Natural killer cell (primary cell): ENCODE results near the gene CDX1. TPM values are rescaled to one million over a fixed set of nuclear protein-coding genes. Genes with fewer than 3 reads are reported as not detected.

Source experiments
- ATAC-seq, 3 donors: fragments of 150-1000 bp in 2 of 3; fragments of 200-7000 bp in 1 of 3; cut with Tn5 transposase; 1 replicate in 1 of 3; 2 replicates in 2 of 3; pipeline ENCODE4 v1.10.0; 2021; ENCODE audit warnings: mild to moderate bottlenecking in 2 of 3, moderate library complexity in 2 of 3
- DNase-seq, 2 donors: peaks; one replicate each; pipeline versions ENCODE4 v3.0.0 to v3.0.0-alpha.2; 2013 to 2021; ENCODE audit warnings: mixed read lengths in 1 of 2
- H3K27ac ChIP-seq: one replicate; pipeline ENCODE4 v1.5.1; 2013; ENCODE audit warnings: mild to moderate bottlenecking, low read length
- H3K27me3 ChIP-seq: one replicate; pipeline ENCODE4 v1.6.1; 2013; ENCODE audit warnings: low read length; ENCODE audit not compliant: control insufficient read depth, insufficient read depth
- H3K36me3 ChIP-seq: one replicate; pipeline ENCODE4 v1.6.1; 2013; ENCODE audit warnings: low read length; ENCODE audit not compliant: control insufficient read depth, insufficient read depth
- H3K4me1 ChIP-seq: one replicate; pipeline ENCODE4 v1.6.1; 2013; ENCODE audit warnings: low read length; ENCODE audit not compliant: control insufficient read depth, insufficient read depth
- H3K4me3 ChIP-seq: one replicate; pipeline ENCODE4 v1.5.1; 2013; ENCODE audit warnings: low read length
- H3K9me3 ChIP-seq: one replicate; pipeline ENCODE4 v1.6.1; 2013; ENCODE audit warnings: low read length; ENCODE audit not compliant: control insufficient read depth, insufficient read depth
- H3K27ac Mint-ChIP-seq, 2 donors: one replicate each; pipeline ENCODE4 v1.8.0; 2022; ENCODE audit warnings: mild to moderate bottlenecking in 2 of 2, mixed read lengths in 2 of 2, moderate library complexity in 1 of 2
- H3K27me3 Mint-ChIP-seq, 2 donors: one replicate each; pipeline ENCODE4 v1.8.0; 2022; ENCODE audit warnings: low read depth in 2 of 2, mixed read lengths in 2 of 2
- H3K36me3 Mint-ChIP-seq: one replicate; pipeline ENCODE4 v1.8.0; 2022; ENCODE audit warnings: mixed read lengths
- H3K4me1 Mint-ChIP-seq, 2 donors: one replicate each; pipeline ENCODE4 v1.8.0; 2022; ENCODE audit warnings: mixed read lengths in 2 of 2
- H3K4me3 Mint-ChIP-seq: one replicate; pipeline ENCODE4 v1.8.0; 2022; ENCODE audit warnings: mild to moderate bottlenecking, moderate library complexity, mixed read lengths
- H3K9me3 Mint-ChIP-seq, 2 donors: one replicate each; pipeline ENCODE4 v1.8.0; 2022; ENCODE audit warnings: mixed read lengths in 2 of 2
- CTCF ChIP-seq: fragments of 200-600 bp; IDR thresholded peaks from one replicate; pipeline ENCODE4 v1.8.0; 2022; ENCODE audit warnings: antibody characterized with exemption
- WGBS: methylation state at CpG from one replicate; pipeline ENCODE4 v1.1.7; 2013; ENCODE audit warnings: missing lambda C conversion rate; ENCODE audit not compliant: insufficient coverage; 5-methylcytosine and 5-hydroxymethylcytosine counted together
- intact Hi-C: fragments of 100-400 bp; cut with micrococcal nuclease; formaldehyde crosslinking; loops from one replicate; pipeline ENCODE4 v1.14.2; 2022
- total RNA-seq, 4 donors: library from RNA; stranded (reverse); fragments of 120-200 nt in 1 of 4; gene quantifications; one replicate each; pipeline versions ENCODE4 v1.2.3 to v1.2.4, GENCODE V29; 2013 to 2022

CDX1 gene
- total RNA-seq, 3 donors from 2014 or later (not counting 1 experiment from before 2014, with no cell fraction given): not detected

GRCh38 chr5:150219142-150219541 lies 52.6 kb downstream of the CDX1 start:
- H3K9me3 Mint-ChIP-seq: no peaks in the 10 kb centered on the region
- H3K27me3 Mint-ChIP-seq: peaks cover 0 to 18% of the 10 kb centered on the region in 2 donors
- H3K4me1 Mint-ChIP-seq: peaks cover 0 to 9% of the 10 kb centered on the region in 2 donors
- Histone ChIP-seq H3K27ac (no peak overlapping the region), H3K4me1 (no peaks in the 10 kb centered on the region), H3K9me3 (no peaks in the 10 kb centered on the region), H3K27me3 (peaks cover 2% of the 10 kb centered on the region), H3K4me3 (no peak overlapping the region), H3K36me3 (no peaks in the 10 kb centered on the region)
- DNase-seq (no peak), ATAC-seq (no peak)
- intact Hi-C loops: no loop called here
- H3K36me3 Mint-ChIP-seq: no peaks in the 10 kb centered on the region
- no peak overlapping the region for H3K4me3 Mint-ChIP-seq
- no peak for TF ChIP-seq CTCF
- H3K27ac Mint-ChIP-seq: no peak overlapping the region

GRCh38 chr5:150219861-150220260 lies 53.3 kb downstream of the CDX1 start:
- Mint-ChIP-seq H3K4me1 (peaks cover 0 to 9% of the 10 kb centered on the region in 2 donors), H3K27ac (no peak overlapping the region), H3K4me3 (no peak overlapping the region), H3K36me3 (no peaks in the 10 kb centered on the region), H3K27me3 (peaks cover 0 to 18% of the 10 kb centered on the region in 2 donors), H3K9me3 (no peaks in the 10 kb centered on the region)
- H3K27ac ChIP-seq: no peak overlapping the region
- ATAC-seq (no peak), DNase-seq (no peak)
- 83% methylated on average over 2 of the region's 2 CpGs for WGBS
- TF ChIP-seq CTCF: no peak
- H3K36me3 ChIP-seq: no peaks in the 10 kb centered on the region
- intact Hi-C loops: no loop called here
- H3K4me1 ChIP-seq: no peaks in the 10 kb centered on the region
- H3K27me3 ChIP-seq: peaks cover 2% of the 10 kb centered on the region
- no peaks in the 10 kb centered on the region for H3K9me3 ChIP-seq
- H3K4me3 ChIP-seq: no peak overlapping the region

- Histone ChIP-seq H3K27ac (no peak overlapping the region), H3K9me3 (no peaks in the 10 kb centered on the region), H3K4me3 (no peak overlapping the region), H3K4me1 (no peaks in the 10 kb centered on the region), H3K27me3 (peaks cover 2% of the 10 kb centered on the region), H3K36me3 (no peaks in the 10 kb centered on the region)
- no peak for ATAC-seq
- WGBS: 79% methylated on average over 5 of the region's 5 CpGs
- Mint-ChIP-seq H3K27ac (no peak overlapping the region), H3K9me3 (no peaks in the 10 kb centered on the region), H3K4me3 (no peak overlapping the region), H3K4me1 (peaks cover 0 to 9% of the 10 kb centered on the region in 2 donors), H3K36me3 (no peaks in the 10 kb centered on the region), H3K27me3 (peaks cover 0 to 16% of the 10 kb centered on the region in 2 donors)
- no peak for TF ChIP-seq CTCF
- intact Hi-C loops: no loop called here
- DNase-seq: no peak
These were observed 54.9 kb downstream of the CDX1 start for GRCh38 chr5:150221471-150221870.

- no peak overlapping the region for H3K27ac Mint-ChIP-seq
- intact Hi-C loops: no loop called here
- H3K27ac ChIP-seq: no peak overlapping the region
These were observed 56.3 kb downstream of the CDX1 start for GRCh38 chr5:150222906-150223305.

More at GRCh38 chr5:150222906-150223305, 56.3 kb downstream of the CDX1 start:
- Histone ChIP-seq H3K27me3 (peaks cover 2% of the 10 kb centered on the region), H3K9me3 (no peaks in the 10 kb centered on the region), H3K36me3 (no peaks in the 10 kb centered on the region), H3K4me3 (no peak overlapping the region), H3K4me1 (no peaks in the 10 kb centered on the region)
- 95% methylated on average over 19 of the region's 21 CpGs for WGBS
- no peak for TF ChIP-seq CTCF
- Mint-ChIP-seq H3K27me3 (peaks cover 0 to 7% of the 10 kb centered on the region in 2 donors), H3K36me3 (no peaks in the 10 kb centered on the region), H3K4me1 (peaks cover 0 to 3% of the 10 kb centered on the region in 2 donors), H3K9me3 (no peaks in the 10 kb centered on the region), H3K4me3 (no peak overlapping the region)
- DNase-seq (no peak), ATAC-seq (no peak)
